Measurements from ENCODE around the gene ALPG.

GRCh38 chr2:232422051-232422450, 15.4 kb downstream of the ALPG start:
- TF ChIP-seq FOXP2 (optimal IDR thresholded peaks at IDR 0.05; ENCODE audit: borderline replicate concordance, extremely low read depth, extremely low read length, insufficient read depth) (no peak), POLR2AphosphoS5 (IDR thresholded peaks at IDR 0.05; ENCODE audit: low read depth, low read length) (no peak), SIN3A (IDR thresholded peaks at IDR 0.05; ENCODE audit: borderline replicate concordance, insufficient read depth, low read length) (no peak)
